Lower leg skin (tissue), 4 donors: ENCODE data around the gene SEC24C. TPM values are rescaled to one million over a fixed set of nuclear protein-coding genes. Genes with fewer than 3 reads are reported as not detected.
"Not testable (repeated sequence)": the region's sequence is repeated elsewhere in the genome, so short reads cannot be mapped to it uniquely, and the experiment has no call there.

ENCODE experiments used
- DNase-seq, 2 donors: peaks; one replicate each; pipeline ENCODE4 v3.0.0-alpha.2; 2019; ENCODE audit warnings: low spot score in 2 of 2
- H3K4me3 ChIP-seq: fragments of 200-600 bp; sonication (generic); 2 replicates; pipeline ENCODE4 v1.5.1; 2017; ENCODE audit warnings: mild to moderate bottlenecking, low read depth; ENCODE audit not compliant: poor library complexity, severe bottlenecking
- CTCF ChIP-seq, 3 donors: fragments of 450-650 bp; IDR thresholded peaks; one replicate each; pipeline ENCODE4 v1.5.1; 2016; ENCODE audit warnings: antibody characterized with exemption in 3 of 3, mild to moderate bottlenecking in 3 of 3, moderate library complexity in 2 of 3
- POLR2A ChIP-seq, 2 donors: fragments of 450-650 bp; IDR thresholded peaks; one replicate each; pipeline ENCODE4 v1.6.1; 2016 to 2017; ENCODE audit warnings: antibody characterized with exemption in 2 of 2, mild to moderate bottlenecking in 1 of 2, moderate library complexity in 1 of 2
- WGBS, 2 donors: methylation state at CpG; one replicate each; pipeline ENCODE4 v1.1.5; 2018; 5-methylcytosine and 5-hydroxymethylcytosine counted together
- intact Hi-C: fragments of 100-400 bp; cut with DNase I; formaldehyde crosslinking; loops from one replicate; pipeline ENCODE4 v1.15.0; 2023; ENCODE audit warnings: low total_unique reads
- total RNA-seq, 4 donors: library from RNA; depleted of rRNA; stranded (reverse); fragments of >200 nt; gene quantifications; one replicate each; pipeline ENCODE4 v1.1.0, GENCODE V29; 2016

Gene SEC24C, protein sequence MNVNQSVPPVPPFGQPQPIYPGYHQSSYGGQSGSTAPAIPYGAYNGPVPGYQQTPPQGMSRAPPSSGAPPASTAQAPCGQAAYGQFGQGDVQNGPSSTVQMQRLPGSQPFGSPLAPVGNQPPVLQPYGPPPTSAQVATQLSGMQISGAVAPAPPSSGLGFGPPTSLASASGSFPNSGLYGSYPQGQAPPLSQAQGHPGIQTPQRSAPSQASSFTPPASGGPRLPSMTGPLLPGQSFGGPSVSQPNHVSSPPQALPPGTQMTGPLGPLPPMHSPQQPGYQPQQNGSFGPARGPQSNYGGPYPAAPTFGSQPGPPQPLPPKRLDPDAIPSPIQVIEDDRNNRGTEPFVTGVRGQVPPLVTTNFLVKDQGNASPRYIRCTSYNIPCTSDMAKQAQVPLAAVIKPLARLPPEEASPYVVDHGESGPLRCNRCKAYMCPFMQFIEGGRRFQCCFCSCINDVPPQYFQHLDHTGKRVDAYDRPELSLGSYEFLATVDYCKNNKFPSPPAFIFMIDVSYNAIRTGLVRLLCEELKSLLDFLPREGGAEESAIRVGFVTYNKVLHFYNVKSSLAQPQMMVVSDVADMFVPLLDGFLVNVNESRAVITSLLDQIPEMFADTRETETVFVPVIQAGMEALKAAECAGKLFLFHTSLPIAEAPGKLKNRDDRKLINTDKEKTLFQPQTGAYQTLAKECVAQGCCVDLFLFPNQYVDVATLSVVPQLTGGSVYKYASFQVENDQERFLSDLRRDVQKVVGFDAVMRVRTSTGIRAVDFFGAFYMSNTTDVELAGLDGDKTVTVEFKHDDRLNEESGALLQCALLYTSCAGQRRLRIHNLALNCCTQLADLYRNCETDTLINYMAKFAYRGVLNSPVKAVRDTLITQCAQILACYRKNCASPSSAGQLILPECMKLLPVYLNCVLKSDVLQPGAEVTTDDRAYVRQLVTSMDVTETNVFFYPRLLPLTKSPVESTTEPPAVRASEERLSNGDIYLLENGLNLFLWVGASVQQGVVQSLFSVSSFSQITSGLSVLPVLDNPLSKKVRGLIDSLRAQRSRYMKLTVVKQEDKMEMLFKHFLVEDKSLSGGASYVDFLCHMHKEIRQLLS
- total RNA-seq = 10 to 100 TPM; 45.5 to 60.3 (median 58.1) TPM

- intact Hi-C loops = no loop called here
- WGBS, 2 donors = 0% methylated on average over 36 of the region's 36 CpGs
- DNase-seq = peak; percentile 96 to 99
- peak within 1 kb of the TSS; percentile 96 for H3K4me3 ChIP-seq
- TF ChIP-seq CTCF (IDR thresholded peaks at IDR 0.05) (no peak), POLR2A (IDR thresholded peaks at IDR 0.05) (no peak)
Observed at GRCh38 chr10:73743905-73744663, at the start of gene SEC24C. Gene SEC24C (plus strand): TSS chr10:73744372. CDS start chr10:73746833, 2,461 bp downstream.

GRCh38 chr10:73695302-73695701 lies 48.9 kb upstream of the SEC24C start:
- intact Hi-C loops, DNase-seq, H3K4me3 ChIP-seq: not testable (repeated sequence)

DNA sequence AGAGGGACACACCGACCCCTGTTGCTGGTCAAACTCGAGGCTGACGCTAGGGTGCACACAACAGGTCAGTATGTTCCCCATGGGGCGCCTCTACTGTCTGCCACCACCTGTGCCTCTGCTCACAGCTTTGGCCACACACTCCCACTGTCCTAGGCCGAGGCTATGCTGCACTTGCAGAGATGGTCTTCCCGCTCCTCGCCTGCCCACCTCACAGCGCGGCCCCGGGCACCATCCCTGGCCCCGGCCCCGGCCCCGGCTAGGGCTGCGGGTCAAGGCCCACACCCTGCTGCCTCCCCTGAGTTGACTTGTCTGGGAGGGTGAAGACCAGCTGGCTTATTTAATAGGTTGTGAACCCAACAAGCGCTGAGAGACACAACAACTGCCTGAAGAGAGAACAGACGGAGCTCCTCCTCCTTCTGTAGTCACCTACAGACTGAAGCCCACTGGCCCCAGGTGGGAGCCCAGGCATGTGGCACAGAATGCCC lies 46.5 kb upstream of the SEC24C start, which contains the start of gene AGAP5:
AGAP5 (minus strand) TSS at position 435 of the 485 bp plus-strand sequence; CDS start at position 81, 354 bp downstream.
- intact Hi-C loops, H3K4me3 ChIP-seq, DNase-seq: not testable (repeated sequence)
- WGBS, 2 donors = 94 to 95% methylated on average over 16 of the region's 16 CpGs

DNA sequence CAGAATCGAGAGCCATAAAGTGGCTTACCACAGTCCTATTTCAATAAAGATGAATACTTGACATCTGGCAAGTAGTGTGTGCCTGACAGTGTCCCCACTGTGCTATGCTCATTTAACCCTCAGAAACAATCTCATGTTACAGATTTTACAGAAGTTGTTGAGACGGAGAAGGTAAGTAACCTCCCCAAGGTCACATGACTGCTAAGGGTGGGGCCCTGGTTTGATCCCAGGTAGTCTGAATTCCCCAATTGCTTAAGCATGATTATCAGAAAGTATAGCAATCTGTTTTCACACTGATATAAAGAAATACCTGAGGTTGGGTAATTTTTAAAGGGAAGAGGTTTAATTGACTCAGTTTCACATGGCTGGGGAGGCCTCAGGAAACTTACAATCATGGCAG lies 45.4 kb upstream of the SEC24C start:
- intact Hi-C loops, DNase-seq, H3K4me3 ChIP-seq: not testable (repeated sequence)
- WGBS, 2 donors = 88 to 94% methylated on average over 2 of the region's 2 CpGs

DNA sequence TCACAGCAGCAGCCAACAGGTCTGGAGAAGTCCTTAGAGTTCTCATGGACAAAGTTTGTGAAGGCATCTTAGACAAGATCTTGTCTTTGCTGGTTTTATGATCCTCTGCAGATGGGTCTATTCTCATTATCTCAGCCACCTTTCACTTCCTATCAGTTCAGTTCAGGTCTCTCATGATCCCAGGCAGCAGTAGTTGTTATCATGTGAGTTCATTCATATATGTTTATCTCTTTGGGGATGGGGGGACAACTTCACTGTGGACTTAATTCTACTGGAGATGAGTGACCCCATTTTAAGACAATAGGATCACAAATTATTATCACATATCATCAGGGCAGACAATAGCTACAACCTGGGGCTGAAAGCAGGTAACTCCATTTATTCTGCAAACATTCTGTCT lies 40.2 kb upstream of the SEC24C start:
- DNase-seq, H3K4me3 ChIP-seq, intact Hi-C loops: not testable (repeated sequence)

DNA sequence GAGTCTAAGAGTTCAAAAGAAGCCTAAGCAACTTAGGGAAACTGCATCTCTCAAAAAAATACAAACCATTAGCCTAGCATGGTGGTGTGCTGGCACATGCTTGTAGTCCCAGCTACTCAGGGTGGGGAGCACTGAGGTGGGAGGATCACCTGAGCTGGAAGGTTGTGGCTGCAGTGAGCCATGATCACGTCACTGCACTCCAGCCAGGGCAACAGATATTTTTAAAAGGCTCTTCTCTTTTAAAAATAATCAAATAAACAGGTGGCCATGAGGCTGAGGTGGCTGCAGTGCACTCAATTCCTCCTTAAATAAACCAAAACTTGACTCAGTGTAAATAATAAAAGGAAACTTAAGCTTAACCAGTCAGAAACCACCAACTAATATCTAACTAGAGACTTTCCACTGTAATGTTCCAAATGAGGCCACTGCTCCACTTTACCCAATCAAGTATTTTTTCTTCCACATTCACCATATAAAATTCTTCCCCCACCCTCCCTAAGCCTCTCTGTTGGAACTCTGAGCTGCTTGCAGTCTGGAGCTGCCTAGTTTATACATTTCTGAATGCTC lies 38.6 kb upstream of the SEC24C start:
- H3K4me3 ChIP-seq, intact Hi-C loops, DNase-seq: not testable (repeated sequence)
- WGBS, 2 donors = 79 to 81% methylated on average over 1 of the region's 1 CpG

DNA sequence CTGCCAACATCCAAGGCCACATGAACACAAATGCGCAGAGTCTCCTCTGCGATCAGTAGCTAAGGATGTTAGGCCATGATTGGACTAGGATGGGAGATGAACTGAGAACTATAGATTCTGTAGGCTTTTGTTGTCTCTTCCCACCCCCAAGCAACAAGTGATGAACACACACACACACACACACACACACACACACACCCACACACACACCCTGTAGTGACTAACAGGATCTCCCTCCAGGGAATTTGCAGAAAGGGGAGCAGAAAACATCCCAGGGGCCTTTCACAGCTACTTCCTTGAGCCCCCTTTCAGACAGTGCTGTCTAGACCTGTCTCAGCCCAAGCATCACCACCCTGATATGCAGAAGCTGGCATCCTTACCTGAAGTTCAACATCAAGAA lies 37.7 kb upstream of the SEC24C start:
- DNase-seq, H3K4me3 ChIP-seq, intact Hi-C loops: not testable (repeated sequence)
- 100% methylated on average over 2 of the region's 2 CpGs for WGBS, 2 donors

DNA sequence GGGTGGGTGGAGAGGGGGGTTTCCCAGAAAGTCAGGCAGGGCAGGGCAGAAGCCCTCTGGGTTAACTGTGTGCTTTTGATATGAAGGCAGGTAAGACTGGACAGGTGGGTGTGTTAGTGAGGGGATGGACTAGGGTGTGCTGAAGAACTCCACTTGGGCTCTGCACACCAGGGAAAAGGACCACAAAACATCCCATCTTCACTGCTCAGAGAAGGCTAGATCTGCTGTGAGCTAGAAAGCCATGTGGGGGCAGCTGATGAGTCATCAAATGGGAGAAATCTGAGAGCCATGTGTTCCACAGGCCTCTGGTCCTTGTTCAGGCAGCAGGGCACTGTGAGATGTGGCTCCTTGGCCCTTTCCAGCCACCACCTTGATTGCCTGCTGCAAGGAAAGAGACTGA lies 36.5 kb upstream of the SEC24C start:
- H3K4me3 ChIP-seq, DNase-seq, intact Hi-C loops: not testable (repeated sequence)

DNA sequence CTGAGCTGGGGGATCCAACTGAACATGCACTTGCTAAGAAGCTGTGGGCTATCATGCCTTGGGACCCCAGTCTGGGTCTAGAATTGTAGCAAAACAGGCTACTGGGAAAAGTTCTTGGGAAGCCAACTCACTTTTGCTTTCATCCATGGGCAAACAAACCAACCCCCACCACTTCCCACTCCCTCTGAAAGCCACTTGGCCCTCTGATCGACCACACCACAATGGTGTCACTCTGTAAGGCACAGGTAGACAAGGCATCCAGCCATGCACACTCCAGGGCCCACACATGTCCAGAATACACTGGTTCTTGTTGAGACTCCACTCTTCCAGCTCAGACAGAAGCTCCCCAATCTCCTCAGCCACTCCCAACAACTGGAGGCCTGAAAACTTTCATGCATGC lies 36.0 kb upstream of the SEC24C start:
- WGBS, 2 donors = 92 to 100% methylated on average over 1 of the region's 1 CpG
- H3K4me3 ChIP-seq, DNase-seq, intact Hi-C loops: not testable (repeated sequence)

- DNase-seq, intact Hi-C loops, H3K4me3 ChIP-seq: not testable (repeated sequence)
- 84 to 88% methylated on average over 5 of the region's 5 CpGs for WGBS, 2 donors
Observed at GRCh38 chr10:73711683-73712082, 32.5 kb upstream of the SEC24C start.

DNA sequence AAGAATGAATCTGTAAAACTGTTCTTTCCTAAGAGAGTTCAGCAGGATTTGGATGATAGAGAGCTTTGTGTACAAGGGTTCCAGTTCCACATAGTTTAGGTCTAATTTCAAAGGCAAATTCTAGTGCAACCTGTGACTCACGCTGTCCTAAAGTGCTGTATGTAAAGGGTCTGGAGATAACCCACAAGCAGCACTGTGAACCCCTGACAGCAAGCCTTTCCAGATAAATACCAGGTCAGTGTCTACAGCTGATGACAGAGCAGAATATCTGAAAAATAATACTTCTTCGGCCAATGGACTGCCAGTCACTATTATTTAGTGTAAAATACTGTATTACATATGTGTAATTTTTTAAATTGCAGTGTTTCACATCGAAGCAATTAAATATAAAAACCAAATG lies 30.3 kb upstream of the SEC24C start:
- 92 to 94% methylated on average over 3 of the region's 3 CpGs for whole genome bisulfite sequencing, 2 donors
- DNase-seq, H3K4me3 ChIP-seq, intact Hi-C loops: not testable (repeated sequence)

DNA sequence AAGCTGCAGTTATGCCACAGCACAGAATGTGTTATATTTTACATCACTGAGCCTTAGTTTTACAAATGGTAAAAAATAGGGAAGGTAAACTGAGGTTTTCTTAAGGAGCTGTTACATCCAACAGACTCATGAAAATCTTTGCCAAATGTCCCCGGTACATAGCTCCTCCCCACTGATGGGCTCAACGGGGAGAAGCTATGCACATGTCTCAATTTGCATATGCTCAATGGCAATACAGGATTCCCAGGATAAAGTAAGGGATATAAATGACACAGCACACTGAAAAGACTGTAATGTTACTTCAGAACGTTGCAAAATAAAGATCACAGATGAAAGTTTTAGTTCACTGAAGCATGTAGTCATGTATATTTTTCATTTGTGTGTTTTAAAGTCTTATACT lies 29.7 kb upstream of the SEC24C start:
- H3K4me3 ChIP-seq, DNase-seq, intact Hi-C loops: not testable (repeated sequence)
- 48 to 63% methylated on average over 3 of the region's 3 CpGs for WGBS, 2 donors
